Stimulated activated CD8-positive, alpha-beta memory T cell treated with anti-CD3 and anti-CD28 coated beads, Interleukin-15, amount 100 ng/mL, for 1 hour (primary cell): Measurements from ENCODE around the gene TNS1.

ENCODE experiments used
- DNase-seq: peaks from one replicate; pipeline ENCODE4 v3.0.0-alpha.2; 2020; ENCODE audit warnings: low read depth

Gene TNS1

DNA sequence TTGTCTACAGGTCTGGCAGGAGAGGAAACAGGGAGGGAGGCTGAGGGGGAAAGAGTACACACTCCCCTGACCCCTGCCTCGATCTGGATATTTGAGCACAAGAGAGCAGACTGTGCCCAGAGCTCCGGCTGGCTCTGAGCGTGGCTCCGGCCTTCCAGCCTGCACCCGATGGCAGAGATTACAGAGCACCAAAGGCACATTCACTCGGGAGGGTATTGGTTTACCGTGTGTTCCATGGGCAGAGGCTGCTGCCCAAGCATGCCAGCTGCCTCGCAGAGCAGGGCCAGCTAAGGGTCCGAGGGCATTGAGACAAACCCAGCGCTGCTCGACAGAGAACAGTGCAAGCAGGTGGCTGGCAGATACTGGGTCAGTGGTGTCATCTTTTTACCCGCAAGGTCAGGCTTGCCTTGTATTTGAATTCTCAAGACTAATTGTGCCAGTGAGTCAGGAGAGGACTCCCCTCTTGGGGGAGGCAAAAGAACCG lies 132.2 kb downstream of the TNS1 start:
- DNase-seq = no peak

- DNase-seq = no peak
Observed at GRCh38 chr2:217868911-217869334, 133.9 kb downstream of the TNS1 start.

- DNase-seq = no peak
Observed at GRCh38 chr2:217868265-217868892, 134.4 kb downstream of the TNS1 start.

DNA sequence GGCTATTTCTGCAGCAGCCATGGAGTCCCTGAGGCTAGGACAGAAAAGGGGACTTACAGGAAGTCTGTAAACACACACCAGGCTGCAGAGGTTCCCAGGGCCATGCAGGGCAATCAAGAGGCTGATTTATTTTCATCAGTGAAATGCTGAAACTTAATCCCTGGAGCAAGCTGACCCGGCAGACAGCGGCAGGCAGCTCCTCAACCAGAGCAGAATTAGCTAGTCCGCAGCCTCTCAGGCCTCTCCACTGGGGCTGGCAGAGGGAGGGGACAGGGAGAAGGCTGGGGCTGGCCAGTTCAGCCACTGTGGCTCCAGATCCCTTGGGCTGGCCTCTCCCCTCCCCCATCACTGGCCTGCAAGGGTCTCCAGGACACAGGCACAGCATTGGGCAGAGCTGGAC lies 136.3 kb downstream of the TNS1 start:
- no peak for DNase-seq

- no peak for DNase-seq
Observed at GRCh38 chr2:217864963-217865772, 137.6 kb downstream of the TNS1 start.

GRCh38 chr2:217863883-217864282 lies 138.9 kb downstream of the TNS1 start:
- DNase-seq = no peak

- no peak for DNase-seq
Observed at GRCh38 chr2:217861334-217861877, 141.4 kb downstream of the TNS1 start.

- no peak for DNase-seq
Observed at GRCh38 chr2:217859926-217860325, 142.9 kb downstream of the TNS1 start.

DNA sequence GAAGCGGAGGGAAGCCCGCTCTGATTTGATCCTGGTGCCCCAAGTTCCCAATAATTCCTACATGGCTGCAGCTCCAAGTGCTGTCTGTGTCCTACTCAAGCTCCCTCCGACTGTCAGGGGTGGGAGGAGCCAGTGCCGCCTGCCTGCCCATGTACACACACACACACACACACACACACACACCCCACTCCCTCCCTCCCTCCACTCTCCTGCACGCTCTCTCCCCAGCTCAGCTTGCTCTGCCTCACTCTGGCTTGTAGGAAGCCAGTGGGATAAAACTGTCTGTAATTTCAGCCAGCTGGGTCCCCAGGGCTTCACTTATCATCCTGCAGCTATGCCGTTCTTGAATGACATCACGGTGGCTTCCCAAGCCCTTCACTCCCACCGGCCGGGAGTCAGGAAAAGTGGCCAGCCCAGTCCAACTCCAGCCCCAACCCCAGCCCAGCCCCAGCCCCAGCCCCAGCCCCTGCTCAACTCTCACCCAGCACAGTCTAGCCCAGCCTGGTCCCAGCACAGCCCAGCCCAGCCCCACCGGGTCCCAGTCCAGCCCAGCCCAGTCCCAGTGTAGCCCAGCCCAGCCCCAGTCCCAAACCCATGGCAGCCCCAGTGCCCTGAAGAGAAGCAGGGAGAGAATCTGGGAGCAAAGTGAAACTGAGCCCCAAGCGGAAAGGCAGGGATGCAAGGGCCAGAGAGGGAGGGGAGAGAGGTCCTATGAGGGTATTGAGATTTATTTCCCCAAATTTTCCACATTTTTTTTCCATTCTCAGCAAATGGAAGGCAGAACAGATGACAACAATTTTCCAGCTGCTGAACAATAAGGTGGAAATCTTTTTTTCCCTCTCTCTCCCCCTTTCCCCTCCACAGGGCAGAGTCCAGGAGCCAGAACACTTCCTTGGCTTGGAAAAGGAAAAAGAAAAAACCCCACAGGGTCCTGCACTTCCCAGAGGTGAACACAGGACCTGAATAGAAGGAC lies 144.0 kb downstream of the TNS1 start:
- no peak for DNase-seq

GRCh38 chr2:217857624-217858506 lies 144.9 kb downstream of the TNS1 start:
- DNase-seq = no peak

DNA sequence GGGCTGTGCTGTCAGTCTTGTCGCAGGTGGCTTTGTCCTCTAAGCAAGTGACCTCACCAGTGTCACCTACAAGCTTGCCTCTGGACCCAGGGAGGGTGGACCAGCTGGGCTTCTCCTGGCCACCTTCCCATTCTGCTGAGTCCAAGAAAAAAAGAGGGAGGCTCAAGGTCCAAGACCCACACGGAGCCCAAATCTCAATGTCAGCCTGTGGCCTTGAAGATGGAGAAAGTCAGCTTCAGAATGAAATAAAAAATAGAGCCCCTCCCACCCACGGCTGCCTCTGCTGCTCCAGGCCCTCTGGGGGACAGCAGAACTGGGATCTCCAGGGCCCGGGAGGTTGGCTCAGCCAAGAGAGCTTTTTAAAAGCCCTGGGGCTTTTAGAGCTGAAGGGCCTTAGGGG lies 145.9 kb downstream of the TNS1 start:
- DNase-seq = no peak

DNA sequence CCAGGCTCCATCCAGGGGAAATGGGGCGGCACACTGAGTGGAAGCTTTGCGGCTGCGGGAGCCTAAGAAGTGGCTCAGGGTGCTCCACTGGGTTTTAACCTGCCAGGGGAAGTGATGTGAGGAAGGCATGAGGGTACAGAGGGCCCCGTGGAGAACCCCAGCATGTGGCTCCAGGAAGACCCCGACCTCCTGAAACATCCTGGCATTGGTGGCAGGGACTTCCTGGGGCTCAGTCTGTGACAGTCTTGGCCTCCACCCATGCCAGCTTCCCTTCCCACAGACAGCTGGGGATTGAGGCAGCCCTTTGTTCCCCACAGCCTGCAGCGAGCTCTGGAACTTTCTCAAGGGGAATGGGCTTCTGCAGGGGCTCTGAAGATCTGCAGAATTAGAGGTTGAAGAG lies 146.6 kb downstream of the TNS1 start:
- no peak for DNase-seq

GRCh38 chr2:217854684-217855420 lies 147.9 kb downstream of the TNS1 start:
- DNase-seq = no peak

GRCh38 chr2:217853961-217854360 lies 148.8 kb downstream of the TNS1 start:
- no peak for DNase-seq

- no peak for DNase-seq
Observed at GRCh38 chr2:217853301-217853881, 149.4 kb downstream of the TNS1 start.

- no peak for DNase-seq
Observed at GRCh38 chr2:217852555-217853211, 150.1 kb downstream of the TNS1 start.

- DNase-seq = no peak
Observed at GRCh38 chr2:217851191-217852020, 151.4 kb downstream of the TNS1 start.
